Duodenal mucosa (tissue), 2 donors: ENCODE data around the gene ZNF586.
"Not testable (repeated sequence)": the region's sequence is repeated elsewhere in the genome, so short reads cannot be mapped to it uniquely, and the experiment has no call there.

Source experiments
- H3K27ac ChIP-seq: one replicate; pipeline ENCODE4 v1.7.0; 2013; ENCODE audit warnings: low read depth, low read length
- H3K27me3 ChIP-seq, 2 donors: one replicate each; pipeline ENCODE4 v1.7.0; 2013; ENCODE audit warnings: low read length in 2 of 2, control low read depth in 1 of 2; ENCODE audit not compliant: insufficient read depth in 2 of 2, control insufficient read depth in 1 of 2
- H3K36me3 ChIP-seq, 2 donors: one replicate each; pipeline ENCODE4 v1.7.0; 2013; ENCODE audit warnings: low read length in 2 of 2, control low read depth in 1 of 2; ENCODE audit not compliant: insufficient read depth in 2 of 2, control insufficient read depth in 1 of 2
- H3K4me1 ChIP-seq, 2 donors: one replicate each; pipeline ENCODE4 v1.7.0; 2013; ENCODE audit warnings: low read length in 2 of 2, control low read depth in 1 of 2; ENCODE audit not compliant: insufficient read depth in 2 of 2, control insufficient read depth in 1 of 2
- H3K4me3 ChIP-seq, 2 donors: one replicate each; pipeline ENCODE4 v1.7.0; 2013; ENCODE audit warnings: low read length in 2 of 2, low read depth in 1 of 2
- H3K9ac ChIP-seq, 2 donors: one replicate each; pipeline ENCODE4 v1.7.0; 2013; ENCODE audit warnings: low read length in 2 of 2, low read depth in 1 of 2
- H3K9me3 ChIP-seq, 2 donors: one replicate each; pipeline ENCODE4 v1.7.0; 2013; ENCODE audit warnings: low read length in 2 of 2, control low read depth in 1 of 2; ENCODE audit not compliant: control insufficient read depth in 1 of 2

The ZNF586 gene

DNA sequence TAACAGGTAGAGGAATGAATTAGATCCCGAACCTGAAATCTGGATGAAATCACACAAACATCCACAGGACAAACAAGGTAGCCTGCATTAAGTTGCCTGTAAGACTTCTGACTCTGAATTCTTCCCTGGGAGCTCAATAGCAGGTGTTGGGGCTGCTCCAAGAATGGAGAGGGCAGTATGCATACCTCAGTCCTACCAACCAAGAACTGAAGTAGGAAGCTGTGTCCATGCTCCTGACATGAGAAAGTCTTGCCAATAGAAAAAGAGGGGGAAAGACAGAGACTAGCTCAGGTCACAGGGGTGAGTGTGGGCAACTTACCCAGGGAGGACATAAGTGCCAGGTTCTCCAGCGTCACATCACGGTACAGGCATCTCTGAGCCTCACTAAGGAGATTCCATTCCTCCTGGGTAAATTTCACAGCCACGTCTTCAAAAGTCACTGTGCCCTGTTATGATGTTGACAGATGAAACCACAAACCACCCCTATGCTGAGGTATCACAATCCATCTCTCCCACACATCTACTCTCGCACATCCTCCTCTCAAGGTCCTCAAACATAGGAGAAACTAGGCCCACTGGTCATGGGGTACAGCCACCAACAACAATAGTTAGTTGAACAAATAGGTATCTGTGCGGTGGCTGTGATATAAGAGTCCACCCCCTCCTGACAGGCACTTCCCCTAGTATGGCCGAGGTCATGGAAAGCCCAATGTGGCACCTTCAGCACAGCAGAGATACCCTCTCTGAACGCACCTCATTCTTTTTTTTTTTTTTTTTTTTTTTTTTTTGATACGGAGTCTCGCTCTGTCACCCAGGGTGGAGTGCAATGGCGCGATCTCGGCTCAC is 43.7 kb downstream of the ZNF586 start:
- H3K27me3 ChIP-seq, H3K27ac ChIP-seq, H3K9me3 ChIP-seq: not testable (repeated sequence)
- peak overlapping the region; percentile 9 to 87 for H3K9ac ChIP-seq
- H3K36me3 ChIP-seq: peaks cover 8 to 33% of the 10 kb centered on the region in 2 donors
- peak overlapping the region; percentile 8 to 100 for H3K4me3 ChIP-seq
- H3K4me1 ChIP-seq: peaks cover 10 to 46% of the 10 kb centered on the region in 2 donors

DNA sequence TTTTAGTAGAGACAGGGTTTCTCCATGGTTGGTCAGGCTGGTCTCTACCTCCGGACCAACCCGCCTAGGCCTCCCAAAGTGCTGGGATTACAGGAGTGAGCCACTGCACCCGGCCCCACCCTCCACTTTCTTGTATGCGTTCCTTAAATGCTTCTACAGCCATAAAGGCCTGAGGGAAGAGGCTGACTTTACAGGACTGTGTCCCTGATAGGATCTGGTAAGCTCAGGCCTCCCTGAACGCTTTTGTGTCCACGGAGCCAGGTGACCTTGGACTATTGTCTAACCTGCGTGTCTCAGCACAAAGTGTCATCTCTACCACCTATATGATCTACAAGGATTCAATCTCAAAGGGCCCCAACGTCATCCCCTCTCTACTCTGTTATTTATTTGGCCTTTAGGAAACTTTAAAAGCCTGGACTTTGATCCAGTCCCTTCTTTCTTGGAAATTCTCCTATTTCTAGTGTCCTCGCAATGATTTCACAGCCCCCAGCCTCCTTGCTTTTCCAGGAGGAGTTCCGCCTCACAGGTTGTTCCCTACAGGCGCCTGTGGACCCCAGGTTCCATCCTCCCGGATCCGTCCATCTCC is 44.5 kb downstream of the ZNF586 start:
- peak overlapping the region; percentile 69 for H3K27ac ChIP-seq
- peaks cover 10 to 49% of the 10 kb centered on the region in 2 donors for H3K4me1 ChIP-seq
- H3K9me3 ChIP-seq: no peaks in the 10 kb centered on the region
- H3K4me3 ChIP-seq: peak overlapping the region; percentile 91 to 100
- H3K27me3 ChIP-seq: no peaks in the 10 kb centered on the region
- peaks cover 8 to 28% of the 10 kb centered on the region in 2 donors for H3K36me3 ChIP-seq
- peak overlapping the region; percentile 87 to 99 for H3K9ac ChIP-seq

DNA sequence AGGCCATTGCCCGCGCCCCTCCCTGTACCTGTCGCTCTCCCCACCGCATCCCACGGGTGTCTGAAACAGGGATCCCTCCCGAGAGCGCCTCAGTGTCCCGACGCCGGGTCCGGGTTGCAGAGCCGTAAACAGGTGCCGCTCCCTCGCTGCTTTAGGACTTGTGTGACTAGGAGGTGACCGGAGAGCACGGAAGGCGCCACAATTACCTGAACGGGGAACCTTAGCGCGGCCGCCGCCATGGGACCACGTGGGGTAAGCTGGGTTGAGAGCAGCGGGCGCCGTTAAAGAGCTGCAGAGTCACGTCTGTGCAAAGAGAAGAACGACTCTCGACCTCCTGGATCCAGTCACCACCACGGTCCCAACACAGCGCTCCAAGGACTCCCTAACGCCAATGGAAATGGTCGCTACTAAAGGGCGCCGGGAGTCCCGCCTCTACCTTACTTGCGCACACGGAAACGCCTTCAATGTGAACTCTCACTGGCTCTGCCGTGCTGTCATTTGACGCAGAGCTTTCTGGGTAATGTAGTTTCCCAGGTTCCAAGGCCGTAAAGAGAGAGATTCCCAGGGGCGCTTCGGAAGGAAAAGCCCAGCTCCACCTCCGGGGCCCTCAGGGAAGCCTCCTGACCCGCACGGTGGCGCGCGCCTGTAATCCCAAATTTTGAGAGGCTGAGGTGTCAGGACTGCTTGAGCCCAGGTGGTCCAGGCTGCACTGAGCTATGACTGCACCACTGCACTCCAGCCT is 45.2 kb downstream of the ZNF586 start, which contains the start of gene ZNF552:
TSS of gene ZNF552 (minus strand) at position 409 of the 742 bp plus-strand sequence. CDS start at position 239, 170 bp downstream.
- Histone ChIP-seq H3K9me3 (no peaks in the 10 kb centered on the region), H3K9ac (peak within 1 kb of the TSS; percentile 87 to 99), H3K36me3 (peaks cover 2 to 21% of the 10 kb centered on the region in 2 donors), H3K27me3 (no peaks in the 10 kb centered on the region), H3K4me1 (peaks cover 10 to 49% of the 10 kb centered on the region in 2 donors), H3K27ac (peak within 1 kb of the TSS; percentile 69), H3K4me3 (peak within 1 kb of the TSS; percentile 91 to 100)

DNA sequence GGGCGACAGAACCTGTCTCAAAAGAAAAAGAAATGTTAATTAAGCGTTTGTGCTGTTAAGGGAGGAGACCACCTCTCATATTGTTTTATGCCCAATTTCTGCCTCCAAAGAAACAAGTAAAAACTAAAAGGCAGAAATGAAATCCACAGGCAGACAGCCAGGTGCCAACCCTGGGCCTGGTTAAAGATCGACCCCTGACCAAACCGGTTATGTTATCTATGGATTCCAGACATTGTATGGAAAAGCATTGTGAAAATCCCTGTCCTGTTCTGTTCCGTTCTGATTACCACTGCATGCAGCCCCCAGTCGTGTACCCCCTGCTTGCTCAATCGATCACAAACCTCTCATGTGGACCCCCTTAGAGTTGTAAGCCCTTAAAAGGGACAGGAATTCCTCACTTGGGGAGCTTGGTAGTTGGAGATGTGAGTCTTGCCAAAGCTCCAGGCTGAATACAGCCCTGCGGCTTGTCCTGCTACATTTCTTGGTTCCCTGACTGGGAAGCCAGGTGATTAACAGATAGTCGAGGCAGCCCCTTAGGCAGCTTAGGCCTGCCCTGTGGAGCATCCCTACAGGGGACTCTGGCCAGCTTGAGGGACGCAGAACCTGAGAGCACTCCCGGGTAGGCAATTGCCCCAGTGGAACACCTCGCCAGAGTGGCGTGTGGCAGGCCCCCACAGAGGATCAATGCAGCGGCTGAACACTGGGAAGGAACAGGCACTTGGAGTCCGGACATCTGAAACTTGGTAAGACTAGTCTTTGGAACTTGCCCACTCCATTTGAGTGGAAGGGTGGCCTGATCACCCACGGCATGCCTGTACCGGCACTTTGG is 46.0 kb downstream of the ZNF586 start:
- Histone ChIP-seq H3K36me3 (peaks cover 0 to 13% of the 10 kb centered on the region in 2 donors), H3K4me1 (peaks cover 8 to 50% of the 10 kb centered on the region in 2 donors), H3K4me3 (peak overlapping the region; percentile 91 to 100), H3K9me3 (no peaks in the 10 kb centered on the region), H3K27me3 (no peaks in the 10 kb centered on the region), H3K27ac (no peak overlapping the region), H3K9ac (peak overlapping the region; percentile 87 to 99)

DNA sequence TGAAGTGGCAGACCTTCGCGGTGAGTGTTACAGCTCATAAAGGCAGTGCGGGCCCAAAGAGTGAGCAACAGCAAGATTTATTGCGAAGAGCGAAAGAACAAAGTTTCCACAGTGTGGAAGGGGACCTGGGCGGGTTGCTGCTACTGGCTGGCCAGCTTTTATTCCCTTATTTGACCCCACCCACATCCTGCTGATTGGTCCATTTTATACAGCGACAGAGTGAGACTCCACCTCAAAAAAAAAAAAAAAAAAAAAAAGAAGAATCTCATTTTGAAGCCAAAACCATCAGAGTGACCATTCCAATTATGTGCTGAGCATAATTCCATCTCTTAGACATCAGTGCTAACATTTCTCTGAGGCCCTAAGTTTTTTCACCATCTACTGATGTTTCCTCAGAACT is 47.2 kb downstream of the ZNF586 start:
- Histone ChIP-seq H3K36me3 (peaks cover 0 to 11% of the 10 kb centered on the region in 2 donors), H3K27ac (no peak overlapping the region), H3K27me3 (no peaks in the 10 kb centered on the region), H3K4me1 (peaks cover 4 to 55% of the 10 kb centered on the region in 2 donors), H3K9ac (no peak overlapping the region), H3K4me3 (no peak overlapping the region), H3K9me3 (no peaks in the 10 kb centered on the region)

DNA sequence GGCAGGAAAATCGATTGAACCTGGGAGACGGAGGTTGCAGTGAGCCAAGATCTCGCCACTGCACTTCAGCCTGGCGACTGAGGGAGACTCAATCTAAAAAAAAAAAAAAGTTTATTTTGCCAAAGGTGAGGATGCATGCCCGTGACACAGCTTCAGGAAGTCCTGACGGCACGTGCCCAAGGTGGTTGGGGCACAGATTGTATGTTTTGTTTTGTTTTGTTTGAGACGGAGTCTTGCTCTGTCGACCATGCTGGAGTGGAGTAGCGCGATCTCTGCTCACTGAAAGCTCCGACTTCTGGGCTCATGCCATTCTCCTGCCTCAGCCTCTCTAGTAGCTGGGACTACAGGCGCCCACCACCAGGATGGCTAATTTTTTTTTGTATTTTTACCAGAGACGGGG is 48.5 kb downstream of the ZNF586 start:
- H3K4me3 ChIP-seq: no peak overlapping the region
- H3K27ac ChIP-seq: no peak overlapping the region

DNA sequence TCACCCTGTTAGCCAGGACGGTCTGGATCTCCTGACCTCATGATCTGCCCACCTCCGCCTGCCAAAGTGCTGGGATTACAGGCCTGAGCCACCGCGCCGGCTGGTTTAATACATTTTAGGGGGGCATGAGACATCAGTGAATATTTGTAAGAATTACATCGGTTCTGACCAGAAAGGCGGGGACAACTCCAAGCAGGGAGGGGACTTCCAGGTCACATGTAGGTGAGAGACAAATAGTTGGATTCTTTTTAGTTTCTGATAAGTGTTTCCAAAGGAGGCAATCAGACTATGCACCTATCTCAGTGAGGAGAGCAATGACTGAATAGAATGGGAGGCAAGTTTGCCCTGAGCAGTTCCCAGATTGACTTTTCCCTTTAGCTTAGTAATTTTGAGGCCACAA is 48.9 kb downstream of the ZNF586 start:
- Histone ChIP-seq H3K4me1 (peaks cover 4 to 52% of the 10 kb centered on the region in 2 donors), H3K27ac (no peak overlapping the region), H3K4me3 (no peak overlapping the region), H3K9me3 (no peaks in the 10 kb centered on the region), H3K9ac (no peak overlapping the region), H3K36me3 (peaks cover 0 to 7% of the 10 kb centered on the region in 2 donors), H3K27me3 (no peaks in the 10 kb centered on the region)

More for the DNA sequence above, 48.5 kb downstream of the ZNF586 start:
- no peaks in the 10 kb centered on the region for H3K9me3 ChIP-seq
- H3K27me3 ChIP-seq: no peaks in the 10 kb centered on the region
- peaks cover 0 to 8% of the 10 kb centered on the region in 2 donors for H3K36me3 ChIP-seq
- no peak overlapping the region for H3K9ac ChIP-seq
- peaks cover 4 to 52% of the 10 kb centered on the region in 2 donors for H3K4me1 ChIP-seq

DNA sequence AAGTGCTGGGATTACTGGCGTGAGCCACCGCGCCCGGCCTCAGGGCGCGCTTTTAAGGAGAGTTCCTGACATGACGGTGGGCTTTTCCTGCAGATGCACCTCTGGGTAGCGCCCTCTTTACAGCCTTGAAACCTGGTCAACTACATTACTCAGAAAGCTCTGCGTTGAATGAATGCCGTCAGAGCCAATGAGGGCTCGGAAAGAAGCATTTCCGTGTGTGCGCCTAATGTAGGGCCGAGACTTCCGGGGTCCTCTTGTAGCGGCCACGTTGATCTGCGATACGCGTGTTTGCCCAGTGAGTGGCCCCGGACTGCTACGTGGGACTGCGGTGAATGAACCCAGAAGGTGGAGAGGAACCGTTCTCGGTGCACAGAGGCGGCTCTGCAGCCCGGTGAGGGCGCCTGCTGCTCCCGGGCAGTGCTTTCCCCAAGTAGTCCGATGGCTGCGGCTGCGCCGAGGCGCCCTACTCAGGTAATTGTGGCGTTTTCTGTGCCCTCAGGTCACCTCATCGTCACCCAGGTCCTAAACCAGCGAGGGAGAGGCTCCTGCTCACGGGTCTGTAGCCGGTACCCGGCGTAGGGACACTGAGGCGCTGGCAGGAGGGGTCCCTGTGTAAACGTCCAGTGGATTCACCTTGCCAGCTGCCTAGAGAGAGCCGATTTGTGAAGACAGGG is 50.1 kb downstream of the ZNF586 start:
- peaks cover 0 to 10% of the 10 kb centered on the region in 2 donors for H3K36me3 ChIP-seq
- no peaks in the 10 kb centered on the region for H3K9me3 ChIP-seq
- peak overlapping the region; percentile 80 to 99 for H3K9ac ChIP-seq
- peak overlapping the region; percentile 94 to 100 for H3K4me3 ChIP-seq
- peaks cover 5 to 46% of the 10 kb centered on the region in 2 donors for H3K4me1 ChIP-seq
- peak overlapping the region; percentile 72 for H3K27ac ChIP-seq
- H3K27me3 ChIP-seq: no peaks in the 10 kb centered on the region

DNA sequence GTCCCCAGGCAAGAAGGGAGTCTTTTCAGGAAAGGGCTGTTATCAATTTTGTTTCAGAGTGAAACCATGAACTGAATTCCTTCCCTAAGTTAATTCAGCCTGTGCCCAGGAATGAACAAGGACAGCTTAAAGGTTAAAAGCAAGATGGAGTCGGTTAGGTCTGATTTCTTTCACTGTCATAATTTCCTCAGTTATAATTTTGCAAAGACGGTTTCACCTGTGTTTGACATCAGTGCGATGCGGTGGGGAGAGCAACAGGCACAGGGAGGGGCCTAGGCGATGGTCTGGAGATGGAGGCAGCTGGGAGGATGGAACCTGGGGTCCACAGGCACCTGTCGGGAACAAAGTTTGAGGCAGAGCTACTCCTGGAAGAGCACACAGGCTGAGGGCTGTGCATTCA is 51.1 kb downstream of the ZNF586 start:
- Histone ChIP-seq H3K27ac (no peak overlapping the region), H3K27me3 (no peaks in the 10 kb centered on the region), H3K4me1 (peaks cover 5 to 37% of the 10 kb centered on the region in 2 donors), H3K9ac (peak overlapping the region; percentile 80 to 99), H3K9me3 (no peaks in the 10 kb centered on the region), H3K36me3 (peaks cover 0 to 10% of the 10 kb centered on the region in 2 donors), H3K4me3 (peak overlapping the region; percentile 94 to 100)
